Measurements from ENCODE around the gene CHRNA9. TPM values are rescaled to one million over a fixed set of nuclear protein-coding genes. Genes with fewer than 3 reads are reported as not detected.
A peak's percentile ranks its signal among the peaks of the same experiment; 100 is the strongest.

Gene CHRNA9
- total RNA-seq, 2 donors from 2014 or later: 0.90 TPM; not detected in 1

GRCh38 chr4:40395166-40395900, 60.2 kb downstream of the CHRNA9 start:
- H3K4me3 Mint-ChIP-seq: no peak overlapping the region
- no peaks in the 10 kb centered on the region for H3K9me3 Mint-ChIP-seq
- DNase-seq: no peak
- peaks cover 9% of the 10 kb centered on the region for H3K4me1 Mint-ChIP-seq
- Histone ChIP-seq H3K36me3 (ENCODE audit: control insufficient read depth, insufficient read depth, low read length) (no peaks in the 10 kb centered on the region), H3K9me3 (ENCODE audit: control insufficient read depth, low read length) (no peaks in the 10 kb centered on the region), H3K27ac (ENCODE audit: low read depth, low read length) (no peak overlapping the region), H3K9ac (ENCODE audit: extremely low read depth, low read length, poor library complexity, severe bottlenecking) (no peak overlapping the region), H3K4me1 (ENCODE audit: control insufficient read depth, insufficient read depth, low read length) (no peaks in the 10 kb centered on the region), H3K4me3 (ENCODE audit: low read length) (no peak overlapping the region), H3K27me3 (ENCODE audit: control insufficient read depth, insufficient read depth, low read length, poor library complexity, severe bottlenecking) (no peaks in the 10 kb centered on the region)
- no peak overlapping the region for H3K27ac Mint-ChIP-seq
- 96 to 98% methylated on average over 4 of the region's 4 CpGs for WGBS, 2 experiments (ENCODE audit: insufficient coverage in 1 of 2, insufficient read length in 1 of 2)
- no peaks in the 10 kb centered on the region for H3K27me3 Mint-ChIP-seq (ENCODE audit: insufficient read depth)
- H3K36me3 Mint-ChIP-seq (ENCODE audit: low read depth): no peaks in the 10 kb centered on the region
- no peak for TF ChIP-seq CTCF (conservative IDR thresholded peaks at IDR 0.05)

GRCh38 chr4:40395908-40396793, 61.0 kb downstream of the CHRNA9 start:
- Mint-ChIP-seq H3K4me3 (no peak overlapping the region), H3K27ac (peak overlapping the region; percentile 7), H3K36me3 (ENCODE audit: low read depth) (no peaks in the 10 kb centered on the region), H3K9me3 (no peaks in the 10 kb centered on the region), H3K4me1 (peaks cover 9% of the 10 kb centered on the region), H3K27me3 (ENCODE audit: insufficient read depth) (no peaks in the 10 kb centered on the region)
- H3K9me3 ChIP-seq (ENCODE audit: control insufficient read depth, low read length): no peaks in the 10 kb centered on the region
- WGBS, 2 experiments (ENCODE audit: insufficient coverage in 1 of 2, insufficient read length in 1 of 2): 71 to 88% methylated on average over 6 to 7 of the region's 7 CpGs
- H3K27ac ChIP-seq (ENCODE audit: low read depth, low read length): no peak overlapping the region
- peak; percentile 55 for DNase-seq
- no peak overlapping the region for H3K4me3 ChIP-seq (ENCODE audit: low read length)
- no peak overlapping the region for H3K9ac ChIP-seq (ENCODE audit: extremely low read depth, low read length, poor library complexity, severe bottlenecking)
- no peaks in the 10 kb centered on the region for H3K4me1 ChIP-seq (ENCODE audit: control insufficient read depth, insufficient read depth, low read length)
- no peak for TF ChIP-seq CTCF (conservative IDR thresholded peaks at IDR 0.05)
- no peaks in the 10 kb centered on the region for H3K36me3 ChIP-seq (ENCODE audit: control insufficient read depth, insufficient read depth, low read length)
- H3K27me3 ChIP-seq (ENCODE audit: control insufficient read depth, insufficient read depth, low read length, poor library complexity, severe bottlenecking): no peaks in the 10 kb centered on the region

GRCh38 chr4:40399578-40399977, 64.4 kb downstream of the CHRNA9 start:
- H3K9me3 ChIP-seq (ENCODE audit: control insufficient read depth, low read length): no peaks in the 10 kb centered on the region
- no peak overlapping the region for H3K4me3 ChIP-seq (ENCODE audit: low read length)
- Mint-ChIP-seq H3K36me3 (ENCODE audit: low read depth) (no peaks in the 10 kb centered on the region), H3K4me3 (no peak overlapping the region), H3K27me3 (ENCODE audit: insufficient read depth) (no peaks in the 10 kb centered on the region), H3K4me1 (peaks cover 25% of the 10 kb centered on the region), H3K9me3 (no peaks in the 10 kb centered on the region), H3K27ac (no peak overlapping the region)
- peaks cover 10% of the 10 kb centered on the region for H3K4me1 ChIP-seq (ENCODE audit: control insufficient read depth, insufficient read depth, low read length)
- H3K9ac ChIP-seq (ENCODE audit: extremely low read depth, low read length, poor library complexity, severe bottlenecking): no peak overlapping the region
- 93 to 95% methylated on average over 2 to 3 of the region's 3 CpGs for WGBS, 2 experiments (ENCODE audit: insufficient coverage in 1 of 2, insufficient read length in 1 of 2)
- TF ChIP-seq CTCF (conservative IDR thresholded peaks at IDR 0.05): no peak
- no peak overlapping the region for H3K27ac ChIP-seq (ENCODE audit: low read depth, low read length)
- H3K27me3 ChIP-seq (ENCODE audit: control insufficient read depth, insufficient read depth, low read length, poor library complexity, severe bottlenecking): no peaks in the 10 kb centered on the region
- no peak for DNase-seq
- no peaks in the 10 kb centered on the region for H3K36me3 ChIP-seq (ENCODE audit: control insufficient read depth, insufficient read depth, low read length)

Data from endodermal cell (in vitro differentiated cells).